Measurements from ENCODE around the gene PPP4R1.

GRCh38 chr18:9546468-9546867 is 67.9 kb downstream of the PPP4R1 start:
- TF ChIP-seq CTCF (IDR thresholded peaks at IDR 0.05) (no peak), POLR2A (IDR thresholded peaks at IDR 0.05) (no peak)
